PC-9 (cell line): ENCODE results near the gene PRKCB. TPM values are rescaled to one million over a fixed set of nuclear protein-coding genes. Genes with fewer than 3 reads are reported as not detected.

Source experiments
- BruUV-seq: library from RNA; stranded (reverse); fragments of 400-500 nt; replicated peaks from 2 replicates; lab custom pipeline; 2021; lab: Mats Ljungman, UMichigan
- CTCF ChIA-PET: fragments of 300-600 bp; sonication (Branson Sonifier 250); formaldehyde crosslinking; loops from one replicate; lab custom pipeline; 2022; ENCODE audit warnings: antibody characterized with exemption; lab: Charles Lee
- POLR2A ChIA-PET: fragments of 300-600 bp; sonication (Branson Sonifier 250); formaldehyde crosslinking; loops from one replicate; lab custom pipeline; 2022; ENCODE audit warnings: antibody characterized with exemption; ENCODE audit not compliant: unreplicated experiment; lab: Charles Lee
- DNase-seq, 2 experiments: peaks; one replicate each; pipeline versions ENCODE4 v3.0.0 to v3.0.0-alpha.2; 2015 to 2022; ENCODE audit warnings: mixed read lengths in 1 of 2
- H2AFZ ChIP-seq: fragments of 200-600 bp; sonication (generic); 2 replicates; pipeline ENCODE4 v1.8.1; 2017; ENCODE audit warnings: antibody characterized with exemption
- H3F3A ChIP-seq: fragments of 200-600 bp; sonication (generic); 2 replicates; pipeline ENCODE4 v1.8.1; 2017; ENCODE audit warnings: antibody characterized with exemption, mild to moderate bottlenecking, low read depth; ENCODE audit not compliant: insufficient read depth
- H3K27ac ChIP-seq: fragments of 200-600 bp; sonication (generic); 2 replicates; pipeline ENCODE4 v1.6.1; 2016; ENCODE audit warnings: mixed run types
- H3K27me3 ChIP-seq: fragments of 200-600 bp; sonication (generic); 2 replicates; pipeline ENCODE4 v1.6.1; 2016; ENCODE audit warnings: low read depth, mixed run types; ENCODE audit not compliant: insufficient read depth
- H3K36me3 ChIP-seq: fragments of 200-600 bp; sonication (generic); 2 replicates; pipeline ENCODE4 v1.6.1; 2016; ENCODE audit warnings: low read depth, mixed run types
- H3K4me1 ChIP-seq: fragments of 200-600 bp; sonication (generic); replicated peaks from 2 replicates; pipeline ENCODE4 v1.6.1; 2016; ENCODE audit warnings: mixed run types; ENCODE audit not compliant: insufficient read depth
- H3K4me2 ChIP-seq: fragments of 200-600 bp; sonication (generic); 2 replicates; pipeline ENCODE4 v1.6.1; 2017; ENCODE audit warnings: mixed run types
- H3K4me3 ChIP-seq: fragments of 200-600 bp; sonication (generic); 2 replicates; pipeline ENCODE4 v1.6.1; 2016; ENCODE audit warnings: mixed run types
- H3K79me2 ChIP-seq: fragments of 200-600 bp; sonication (generic); 2 replicates; pipeline ENCODE4 v1.6.1; 2017; ENCODE audit warnings: low read depth, mixed run types
- H3K9me2 ChIP-seq: fragments of 200-600 bp; sonication (generic); 2 replicates; pipeline ENCODE4 v1.8.1; 2017; ENCODE audit warnings: mild to moderate bottlenecking; ENCODE audit not compliant: insufficient read depth
- H3K9me3 ChIP-seq: fragments of 200-600 bp; sonication (generic); 2 replicates; pipeline ENCODE4 v1.8.1; 2016; ENCODE audit warnings: low read depth; ENCODE audit not compliant: insufficient read depth
- H4K20me1 ChIP-seq: fragments of 200-600 bp; sonication (generic); 2 replicates; pipeline ENCODE4 v1.8.1; 2017; ENCODE audit not compliant: insufficient read depth
- EZH2 ChIP-seq: fragments of 200-600 bp; sonication (generic); IDR thresholded peaks from 2 replicates; pipeline ENCODE4 v1.8.0; 2017; ENCODE audit warnings: antibody characterized with exemption, low read depth
- intact Hi-C: fragments of 100-400 bp; cut with micrococcal nuclease; formaldehyde crosslinking; loops from one replicate; pipeline ENCODE4 v1.10.0; 2022; ENCODE audit not compliant: unreplicated experiment
- total RNA-seq: library from RNA; stranded (reverse); gene quantifications from 2 replicates; pipeline ENCODE4 v1.2.3, GENCODE V29; 2021
- TF ChIP-seq, protein P1 (sequence below): fragments of 200-600 bp; sonication (generic); conservative IDR thresholded peaks from 2 replicates; pipeline ENCODE4 v1.6.1; 2017; ENCODE audit warnings: mixed run types, antibody characterized with exemption, mild to moderate bottlenecking, moderate library complexity

Gene PRKCB
- total RNA-seq, 1 experiment from 2014 or later: not detected

DNA sequence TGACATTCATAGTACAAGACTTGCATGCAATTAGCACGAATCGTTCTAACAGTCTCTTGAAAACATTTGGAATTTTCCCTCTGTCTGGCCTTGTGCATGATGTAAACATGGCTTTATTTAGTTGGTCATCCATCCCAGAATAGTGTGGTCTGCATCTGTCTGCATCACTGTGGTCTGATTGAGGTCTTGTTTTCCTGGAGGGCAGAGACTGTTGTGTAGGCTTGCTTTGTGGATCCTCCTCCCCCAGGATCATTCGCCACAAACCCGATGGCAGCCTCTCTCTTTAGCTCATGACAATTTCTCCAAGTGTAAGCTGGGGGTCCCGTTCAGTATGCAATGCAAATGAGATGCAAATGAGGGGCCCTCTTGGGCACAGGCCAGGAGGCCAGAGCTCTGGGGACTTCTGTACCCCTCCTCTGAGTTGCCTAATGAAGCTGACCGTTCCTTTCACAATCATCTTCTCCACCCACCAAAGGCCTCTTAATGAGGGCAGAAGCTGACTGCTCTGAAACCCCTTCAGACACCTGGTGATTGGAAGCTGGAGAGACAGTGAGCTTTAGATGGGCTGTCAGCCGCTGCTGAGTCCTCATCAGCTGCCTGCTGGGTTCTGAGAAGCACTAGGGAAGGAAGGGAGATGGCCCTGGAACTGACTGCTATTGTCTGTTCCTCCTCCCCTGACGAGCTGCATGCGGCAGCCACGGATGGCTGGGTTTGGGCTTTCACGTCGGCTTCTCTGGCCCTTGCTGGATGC lies 219.1 kb downstream of the PRKCB start:
- Histone ChIP-seq H3K27ac (no peak overlapping the region), H3K27me3 (peaks cover 63% of the 10 kb centered on the region), H3K79me2 (no peaks in the 10 kb centered on the region), H4K20me1 (no peaks in the 10 kb centered on the region), H3K4me1 (no peaks in the 10 kb centered on the region), H3K4me2 (no peak overlapping the region), H3K9me2 (no peaks in the 10 kb centered on the region), H3F3A (no peaks in the 10 kb centered on the region), H3K9me3 (no peaks in the 10 kb centered on the region), H2AFZ (no peak overlapping the region), H3K36me3 (no peaks in the 10 kb centered on the region), H3K4me3 (no peak overlapping the region)
- no peak for DNase-seq
- CTCF ChIA-PET: no interaction called here
- BruUV-seq: no TSS peak
- intact Hi-C loops: no loop called here
- POLR2A ChIA-PET: no interaction called here
- TF ChIP-seq, protein P1, sequence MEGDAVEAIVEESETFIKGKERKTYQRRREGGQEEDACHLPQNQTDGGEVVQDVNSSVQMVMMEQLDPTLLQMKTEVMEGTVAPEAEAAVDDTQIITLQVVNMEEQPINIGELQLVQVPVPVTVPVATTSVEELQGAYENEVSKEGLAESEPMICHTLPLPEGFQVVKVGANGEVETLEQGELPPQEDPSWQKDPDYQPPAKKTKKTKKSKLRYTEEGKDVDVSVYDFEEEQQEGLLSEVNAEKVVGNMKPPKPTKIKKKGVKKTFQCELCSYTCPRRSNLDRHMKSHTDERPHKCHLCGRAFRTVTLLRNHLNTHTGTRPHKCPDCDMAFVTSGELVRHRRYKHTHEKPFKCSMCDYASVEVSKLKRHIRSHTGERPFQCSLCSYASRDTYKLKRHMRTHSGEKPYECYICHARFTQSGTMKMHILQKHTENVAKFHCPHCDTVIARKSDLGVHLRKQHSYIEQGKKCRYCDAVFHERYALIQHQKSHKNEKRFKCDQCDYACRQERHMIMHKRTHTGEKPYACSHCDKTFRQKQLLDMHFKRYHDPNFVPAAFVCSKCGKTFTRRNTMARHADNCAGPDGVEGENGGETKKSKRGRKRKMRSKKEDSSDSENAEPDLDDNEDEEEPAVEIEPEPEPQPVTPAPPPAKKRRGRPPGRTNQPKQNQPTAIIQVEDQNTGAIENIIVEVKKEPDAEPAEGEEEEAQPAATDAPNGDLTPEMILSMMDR: no peak
- TF ChIP-seq EZH2: no peak

DNA sequence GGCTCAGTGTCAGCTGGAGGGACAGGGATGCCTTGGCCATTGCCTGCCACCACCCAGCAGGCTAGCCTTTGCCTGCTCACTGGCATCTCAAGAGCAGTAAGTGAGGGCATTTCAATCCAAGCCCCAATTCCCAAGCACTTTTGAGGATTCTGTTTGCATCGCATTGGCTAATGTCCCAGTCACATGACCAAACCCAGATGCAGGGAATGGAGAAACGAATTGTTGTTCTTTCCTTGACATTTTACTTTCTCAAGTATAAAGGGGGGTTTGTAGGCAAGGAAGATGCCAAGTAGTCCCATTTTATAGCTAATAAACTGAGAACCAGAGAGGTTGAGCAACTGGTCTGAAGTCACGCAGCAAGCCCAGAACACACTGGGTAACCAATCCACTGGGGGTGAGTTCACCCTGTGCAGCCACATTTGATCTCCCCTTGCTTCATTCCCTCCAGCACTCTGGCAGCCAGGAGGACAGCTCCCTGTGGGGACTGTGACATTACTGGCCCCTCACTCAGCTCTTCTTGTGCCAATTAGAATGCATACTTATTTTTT lies 226.6 kb downstream of the PRKCB start:
- Histone ChIP-seq H3K27ac (no peak overlapping the region), H3K4me2 (no peak overlapping the region), H3K4me1 (no peaks in the 10 kb centered on the region), H3K9me3 (no peaks in the 10 kb centered on the region), H3K79me2 (no peaks in the 10 kb centered on the region), H3K4me3 (no peak overlapping the region), H3K27me3 (peaks cover 52% of the 10 kb centered on the region), H4K20me1 (no peaks in the 10 kb centered on the region), H3F3A (no peaks in the 10 kb centered on the region), H3K36me3 (no peaks in the 10 kb centered on the region), H2AFZ (no peak overlapping the region), H3K9me2 (no peaks in the 10 kb centered on the region)
- no peak for TF ChIP-seq EZH2
- TF ChIP-seq, protein P1: no peak
- CTCF ChIA-PET: no interaction called here
- intact Hi-C loops: no loop called here
- no peak for DNase-seq
- POLR2A ChIA-PET: no interaction called here
- no TSS peak for BruUV-seq

DNA sequence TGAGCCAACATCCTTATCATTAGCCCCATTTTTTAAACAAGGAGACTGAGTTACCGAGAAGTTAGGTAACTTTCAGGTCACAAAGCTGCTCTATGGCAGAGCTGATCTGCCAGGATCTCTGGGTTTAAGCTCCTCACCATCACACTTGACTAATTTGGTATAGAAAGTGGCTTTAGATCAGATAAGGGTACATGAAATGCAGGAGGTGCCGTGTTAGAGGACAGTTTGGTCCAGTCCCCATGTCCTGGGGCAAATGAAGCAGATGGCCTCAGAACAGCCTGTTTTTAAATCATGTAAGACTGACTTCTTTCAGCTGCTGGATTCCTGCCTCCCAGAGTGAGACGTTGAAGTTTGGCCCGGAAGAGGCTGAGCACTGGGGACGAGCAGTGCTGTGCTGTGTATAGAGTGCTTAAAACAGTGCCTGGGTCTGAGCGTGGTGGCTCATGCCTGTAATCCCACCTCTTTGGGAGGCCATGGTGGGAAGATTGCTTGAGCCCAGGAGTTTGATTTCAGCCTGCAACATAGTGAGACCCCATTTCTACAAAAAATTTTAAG lies 233.3 kb downstream of the PRKCB start:
- TF ChIP-seq, protein P1: no peak
- H3F3A ChIP-seq: no peaks in the 10 kb centered on the region
- H3K9me3 ChIP-seq: no peaks in the 10 kb centered on the region
- no peaks in the 10 kb centered on the region for H3K36me3 ChIP-seq
- H3K4me2 ChIP-seq: no peak overlapping the region
- no peak overlapping the region for H2AFZ ChIP-seq
- DNase-seq: no peak
- H4K20me1 ChIP-seq: no peaks in the 10 kb centered on the region
- H3K27me3 ChIP-seq: peaks cover 26% of the 10 kb centered on the region
- H3K4me3 ChIP-seq: no peak overlapping the region
- intact Hi-C loops: no loop called here
- no peaks in the 10 kb centered on the region for H3K4me1 ChIP-seq
- no peaks in the 10 kb centered on the region for H3K9me2 ChIP-seq
- H3K27ac ChIP-seq: no peak overlapping the region
- ChIA-PET CTCF (no interaction called here), POLR2A (no interaction called here)
- BruUV-seq: no TSS peak
- H3K79me2 ChIP-seq: no peaks in the 10 kb centered on the region
